ENCODE data around the gene RIPPLY3. TPM values are rescaled to one million over a fixed set of nuclear protein-coding genes. Genes with fewer than 3 reads are reported as not detected.
"Not testable (repeated sequence)": the region's sequence is repeated elsewhere in the genome, so short reads cannot be mapped to it uniquely, and the experiment has no call there.

RIPPLY3 gene
- total RNA-seq, 2 donors from 2014 or later: 0.21 TPM; not detected in 1

- H3K27ac ChIP-seq: no peak overlapping the region
- H3K9ac ChIP-seq (ENCODE audit: low read depth in 2 of 2, low read length in 2 of 2): no peak overlapping the region
- no peak for TF ChIP-seq CTCF (IDR thresholded peaks at IDR 0.05)
- no peaks in the 10 kb centered on the region for H3K4me1 ChIP-seq
- intact Hi-C loops (cut with DNase I): no loop called here
- no peak for DNase-seq
- H3K36me3 ChIP-seq: no peaks in the 10 kb centered on the region
- H3K4me3 ChIP-seq: no peak overlapping the region
- H3K27me3 ChIP-seq: no peaks in the 10 kb centered on the region
- no peaks in the 10 kb centered on the region for H3K9me3 ChIP-seq
Observed at GRCh38 chr21:36988536-36988935, 18.0 kb upstream of the RIPPLY3 start.

- H3K9me3 ChIP-seq; H3K27me3 ChIP-seq; H3K36me3 ChIP-seq; intact Hi-C loops (cut with DNase I); H3K4me1 ChIP-seq; DNase-seq: not testable (repeated sequence)
- Histone ChIP-seq H3K9ac (ENCODE audit: low read depth in 2 of 2, low read length in 2 of 2) (peak overlapping the region; percentile 34 to 72), H3K27ac (peak overlapping the region; percentile 90), H3K4me3 (peak overlapping the region; percentile 60)
Observed at GRCh38 chr21:36989199-36989698, 17.3 kb upstream of the RIPPLY3 start.

- Histone ChIP-seq H3K36me3 (no peaks in the 10 kb centered on the region), H3K4me1 (no peaks in the 10 kb centered on the region), H3K4me3 (peak overlapping the region; percentile 60), H3K9ac (ENCODE audit: low read depth in 2 of 2, low read length in 2 of 2) (peak overlapping the region; percentile 46 to 72), H3K27me3 (no peaks in the 10 kb centered on the region), H3K9me3 (no peaks in the 10 kb centered on the region), H3K27ac (peak overlapping the region; percentile 90)
- peak; percentile 94 for TF ChIP-seq CTCF (IDR thresholded peaks at IDR 0.05)
- DNase-seq: peak; percentile 91
- intact Hi-C loops (cut with DNase I): loop anchor here (5.0 kb wide), 1 partner anchor 87 kb away; no protein-coding TSS in a partner anchor
Observed at GRCh38 chr21:36989699-36990507, 16.6 kb upstream of the RIPPLY3 start.

- H3K36me3 ChIP-seq: no peaks in the 10 kb centered on the region
- H3K27me3 ChIP-seq: no peaks in the 10 kb centered on the region
- peak overlapping the region in 1 of 2 donors; percentile 46 for H3K9ac ChIP-seq (ENCODE audit: low read depth in 2 of 2, low read length in 2 of 2)
- no peak for TF ChIP-seq CTCF (IDR thresholded peaks at IDR 0.05)
- DNase-seq: no peak
- H3K4me1 ChIP-seq: no peaks in the 10 kb centered on the region
- H3K27ac ChIP-seq: peak overlapping the region; percentile 90
- H3K9me3 ChIP-seq: no peaks in the 10 kb centered on the region
- H3K4me3 ChIP-seq: peak overlapping the region; percentile 60
- intact Hi-C loops (cut with DNase I): loop anchor here (5.0 kb wide), 1 partner anchor 87 kb away; no protein-coding TSS in a partner anchor
Observed at GRCh38 chr21:36990508-36991205, 15.8 kb upstream of the RIPPLY3 start.

GRCh38 chr21:36992671-36993070, 13.8 kb upstream of the RIPPLY3 start:
- Histone ChIP-seq H3K36me3 (no peaks in the 10 kb centered on the region), H3K4me1 (no peaks in the 10 kb centered on the region), H3K27me3 (no peaks in the 10 kb centered on the region), H3K4me3 (no peak overlapping the region), H3K27ac (no peak overlapping the region), H3K9ac (ENCODE audit: low read depth in 2 of 2, low read length in 2 of 2) (no peak overlapping the region), H3K9me3 (no peaks in the 10 kb centered on the region)
- intact Hi-C loops (cut with DNase I): loop anchor here (5.0 kb wide), 1 partner anchor 85 kb away; no protein-coding TSS in a partner anchor
- no peak for DNase-seq
- no peak for TF ChIP-seq CTCF (IDR thresholded peaks at IDR 0.05)
